Activated CD4-positive, CD25-positive, alpha-beta regulatory T cell treated with anti-CD3 and anti-CD28 coated beads, Interleukin-2, amount 50 U/mL, for 72 hours (primary cell): ENCODE results near the gene METTL21A.
"Not testable (repeated sequence)": the region's sequence is repeated elsewhere in the genome, so short reads cannot be mapped to it uniquely, and the experiment has no call there.

Source experiments
- DNase-seq: peaks from one replicate; pipeline ENCODE4 v3.0.0; 2021

Gene METTL21A

GRCh38 chr2:207625014-207625907 is at the start of gene METTL21A:
Gene METTL21A, minus strand, starts transcription at chr2:207625394. Its CDS starts 1,019 bp downstream, at chr2:207624375.
- peak; percentile 90 for DNase-seq

DNA sequence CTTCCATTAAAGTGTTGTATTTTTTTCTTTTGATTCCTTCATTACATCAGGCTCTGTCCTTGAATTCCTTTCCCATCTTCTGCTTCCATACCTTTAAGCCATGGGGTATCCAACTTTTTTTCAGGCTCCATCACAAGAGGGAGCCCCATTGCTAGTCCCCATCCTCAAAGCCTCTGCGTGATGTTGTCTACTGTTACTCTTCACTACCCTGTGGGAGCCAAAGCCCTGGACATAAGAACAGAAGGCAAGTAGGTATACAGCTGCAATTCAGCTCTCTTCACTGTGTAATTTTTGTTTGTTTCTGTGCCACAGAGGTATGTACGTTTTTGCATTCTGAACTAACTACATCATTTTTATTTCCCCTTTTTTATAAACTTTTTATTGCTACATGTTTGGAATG is 49.6 kb upstream of the METTL21A start:
- DNase-seq, result no peak

DNA sequence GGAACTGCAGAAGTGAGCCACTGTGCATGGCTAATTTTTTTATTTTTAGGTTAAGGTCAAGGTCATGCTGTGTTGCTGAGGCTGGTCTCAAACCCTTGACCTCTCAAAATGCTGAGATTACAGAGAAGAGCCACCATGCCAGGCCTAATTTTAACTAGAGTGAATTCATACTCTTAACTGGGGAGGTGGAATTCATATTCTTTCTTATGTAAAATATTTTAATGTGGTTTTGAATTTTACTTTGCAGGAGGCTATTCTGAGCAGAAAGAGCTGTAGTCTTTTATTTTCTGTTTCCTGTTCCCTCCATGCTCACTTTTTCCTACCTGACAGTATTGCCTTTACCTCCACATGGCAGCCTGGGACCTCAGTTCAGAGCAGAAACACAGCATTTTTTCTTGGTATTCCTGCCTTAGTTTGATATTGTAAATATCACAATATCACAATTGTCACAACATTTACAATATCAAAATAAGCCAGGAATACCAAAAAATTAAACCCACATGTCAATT is 49.1 kb upstream of the METTL21A start:
- no peak for DNase-seq

GRCh38 chr2:207673431-207673830 is 48.2 kb upstream of the METTL21A start:
- DNase-seq, result no peak

GRCh38 chr2:207670887-207671286 is 45.7 kb upstream of the METTL21A start:
- DNase-seq, result no peak

- DNase-seq, result no peak
These were observed 38.8 kb upstream of the METTL21A start for GRCh38 chr2:207663870-207664545.

GRCh38 chr2:207662203-207662602 is 37.0 kb upstream of the METTL21A start:
- no peak for DNase-seq

DNA sequence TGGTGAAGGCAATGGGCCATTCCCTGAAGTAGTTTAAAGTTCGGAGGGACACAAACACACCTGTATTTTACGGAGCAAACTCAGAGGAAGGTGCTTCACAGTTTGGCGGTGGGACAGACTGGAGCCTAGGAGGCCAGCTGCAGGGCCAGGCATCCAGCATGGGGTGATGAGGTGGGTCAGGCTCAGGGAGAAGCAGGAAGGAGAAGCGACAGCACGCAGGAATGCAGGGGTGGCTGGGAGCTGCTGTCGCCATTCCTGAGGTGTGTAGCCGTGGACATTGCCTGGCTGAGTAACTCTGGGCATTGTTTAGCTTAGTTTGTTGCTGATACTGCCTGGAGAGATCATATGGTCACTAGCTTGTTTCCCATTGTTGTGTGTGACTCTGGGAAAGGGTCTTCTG is 35.8 kb upstream of the METTL21A start:
- DNase-seq, result no peak

- no peak for DNase-seq
These were observed 33.0 kb upstream of the METTL21A start for GRCh38 chr2:207658156-207658555.

DNA sequence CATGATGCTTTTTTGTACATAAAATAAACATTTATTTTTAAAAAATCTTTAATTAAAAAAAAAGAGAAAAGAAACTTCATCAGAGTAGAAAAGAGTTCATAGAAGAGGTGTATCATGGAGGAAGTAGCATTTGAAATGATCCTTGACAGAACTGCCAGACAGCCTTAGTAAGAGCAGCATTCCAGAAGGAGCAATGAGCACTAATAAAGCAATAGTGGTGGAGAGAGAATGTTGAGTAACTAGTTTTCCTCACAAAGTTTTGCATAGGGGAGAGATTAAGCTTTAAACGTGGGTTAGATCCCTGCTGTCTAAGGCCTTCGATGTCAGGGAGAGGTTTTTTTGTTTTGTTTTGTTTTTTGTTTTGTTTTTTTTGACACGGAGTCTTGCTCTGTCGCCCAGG is 29.8 kb upstream of the METTL21A start:
- DNase-seq, result no peak

- not testable (repeated sequence) for DNase-seq
These were observed 21.4 kb upstream of the METTL21A start for GRCh38 chr2:207646582-207646981.

- no peak for DNase-seq
These were observed 18.7 kb upstream of the METTL21A start for GRCh38 chr2:207643892-207644291.

DNA sequence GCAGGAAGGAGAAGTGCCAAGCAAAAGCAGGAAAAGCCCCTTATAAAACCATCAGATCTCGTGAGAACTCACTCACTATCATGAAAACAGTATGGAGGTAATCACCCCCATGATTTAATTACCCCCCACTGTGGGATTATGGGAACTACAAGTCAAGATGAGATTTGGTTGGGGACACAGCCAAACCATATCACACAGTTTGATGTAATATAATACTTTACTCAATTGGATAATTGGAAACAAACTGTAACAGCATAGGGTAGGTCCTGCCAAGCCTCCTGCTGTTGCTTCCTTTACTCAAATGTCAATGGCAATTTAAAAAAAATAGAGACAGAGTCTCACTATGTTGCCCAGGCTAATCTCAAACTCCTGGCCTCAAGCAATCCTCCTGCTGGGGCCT is 15.5 kb upstream of the METTL21A start:
- DNase-seq, result no peak

GRCh38 chr2:207640160-207640559 is 15.0 kb upstream of the METTL21A start:
- DNase-seq, result no peak

DNA sequence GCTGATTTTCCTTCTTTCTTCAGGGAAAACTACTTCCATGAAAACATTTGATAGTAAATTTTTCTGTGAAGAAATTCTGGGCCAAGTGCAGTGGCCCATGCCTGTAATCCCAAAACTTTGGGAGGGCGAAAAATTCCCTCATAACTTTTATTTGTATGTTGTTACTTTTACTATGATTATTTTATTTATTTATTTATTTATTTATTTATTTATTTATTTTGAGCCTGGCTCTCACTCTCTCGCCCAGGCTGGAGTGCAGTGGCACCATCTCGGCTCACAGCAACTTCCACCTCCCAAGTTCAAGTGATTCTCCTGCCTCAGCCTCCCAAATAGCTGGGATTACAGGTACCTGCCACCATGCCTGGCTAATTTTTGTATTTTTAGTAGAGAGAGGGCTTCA is 14.1 kb upstream of the METTL21A start:
- not testable (repeated sequence) for DNase-seq

DNA sequence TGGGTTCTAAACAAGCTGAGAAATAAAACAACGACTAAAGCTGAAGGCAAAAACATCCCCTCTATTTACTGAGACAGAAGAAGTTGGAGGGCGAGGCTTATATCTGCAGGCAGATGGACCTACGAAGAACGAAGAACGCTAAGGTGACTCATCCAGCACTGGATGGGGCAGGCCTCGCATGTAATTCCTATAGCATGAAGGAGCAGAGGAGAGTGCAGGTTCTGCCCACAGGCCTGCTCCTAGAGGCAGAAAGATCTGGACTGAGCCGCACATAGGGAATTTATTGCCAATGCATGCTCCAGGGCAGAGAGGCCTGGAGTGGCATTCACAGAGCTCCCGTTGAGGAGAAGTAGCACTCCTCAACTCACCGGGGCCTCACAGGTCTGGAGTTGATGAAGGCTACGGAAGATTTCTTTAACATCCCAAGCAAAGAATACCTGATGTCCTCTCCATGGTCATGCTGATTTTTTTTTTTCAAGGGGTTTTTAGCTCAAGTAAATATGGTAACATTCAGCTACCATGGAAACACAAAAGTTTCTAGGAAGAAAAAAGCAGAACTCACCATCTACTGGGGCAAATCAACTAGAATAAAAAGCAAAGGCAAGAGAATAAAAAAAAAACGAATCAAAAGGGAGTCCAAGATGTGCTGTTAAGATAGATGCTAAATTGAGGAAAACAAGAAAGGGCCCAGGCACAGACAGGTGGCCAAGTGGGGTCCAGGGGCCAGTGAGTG is 10.4 kb upstream of the METTL21A start:
- no peak for DNase-seq

DNA sequence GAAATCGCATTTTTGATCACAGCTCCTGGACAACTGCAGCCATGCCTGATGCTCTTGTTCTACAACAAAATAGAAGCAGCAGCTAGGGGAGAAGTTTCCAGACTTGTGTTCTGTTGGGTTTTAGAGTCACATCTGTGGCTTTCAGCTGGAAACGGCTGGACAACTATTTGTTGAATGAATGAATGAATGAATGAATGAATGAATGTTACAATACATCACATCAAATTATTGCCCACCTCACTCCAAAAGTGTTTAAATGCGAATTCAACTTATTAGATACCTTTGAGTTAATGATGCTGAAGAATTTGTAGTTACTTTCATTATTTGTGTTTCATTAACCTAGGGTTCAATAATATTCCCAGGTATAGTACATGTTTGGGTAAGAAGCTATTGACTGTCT is 8.5 kb upstream of the METTL21A start:
- DNase-seq, result no peak

DNA sequence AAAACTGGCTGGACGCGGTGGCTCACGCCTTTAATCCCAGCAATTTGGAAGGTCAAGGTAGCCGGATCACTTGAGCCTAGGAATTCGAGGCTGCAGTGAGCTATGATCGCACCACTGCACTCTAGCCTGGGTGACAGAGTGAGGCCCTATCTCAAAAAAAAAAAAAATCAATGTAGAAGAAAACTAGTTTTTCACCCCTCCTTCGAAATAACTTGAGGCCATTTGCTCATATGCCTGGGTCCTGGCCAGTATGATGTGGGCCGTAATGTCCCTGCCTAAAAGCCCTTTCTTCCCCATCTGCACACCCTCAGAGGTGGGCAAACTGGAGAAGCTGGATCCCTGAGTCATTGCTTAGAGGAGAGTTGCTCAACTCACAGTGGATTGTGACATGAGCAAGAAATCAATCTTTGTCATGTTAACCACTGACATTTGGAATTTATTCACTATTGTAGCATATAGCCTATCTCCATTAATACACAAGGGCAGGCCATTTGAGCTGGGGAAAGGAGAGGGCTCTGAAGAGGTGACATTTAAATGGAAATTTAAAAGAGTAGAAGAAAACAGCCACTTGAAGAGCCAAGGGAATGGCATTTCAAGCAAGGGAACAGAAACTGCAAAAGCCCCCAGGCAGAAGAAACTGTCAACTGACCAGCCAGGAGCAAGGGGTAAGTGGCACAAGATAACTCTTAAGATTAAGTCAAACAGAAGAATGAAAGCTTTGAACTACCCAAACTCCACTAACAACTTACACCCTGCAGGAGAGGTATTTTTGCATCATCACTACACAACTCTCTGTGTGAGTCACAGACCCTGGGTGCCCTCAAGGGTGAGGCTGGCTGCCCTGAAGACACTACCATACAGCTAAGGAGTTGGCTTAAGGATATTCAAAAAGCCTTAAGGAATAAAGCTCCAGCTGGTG is 7.6 kb upstream of the METTL21A start:
- DNase-seq, result no peak

DNA sequence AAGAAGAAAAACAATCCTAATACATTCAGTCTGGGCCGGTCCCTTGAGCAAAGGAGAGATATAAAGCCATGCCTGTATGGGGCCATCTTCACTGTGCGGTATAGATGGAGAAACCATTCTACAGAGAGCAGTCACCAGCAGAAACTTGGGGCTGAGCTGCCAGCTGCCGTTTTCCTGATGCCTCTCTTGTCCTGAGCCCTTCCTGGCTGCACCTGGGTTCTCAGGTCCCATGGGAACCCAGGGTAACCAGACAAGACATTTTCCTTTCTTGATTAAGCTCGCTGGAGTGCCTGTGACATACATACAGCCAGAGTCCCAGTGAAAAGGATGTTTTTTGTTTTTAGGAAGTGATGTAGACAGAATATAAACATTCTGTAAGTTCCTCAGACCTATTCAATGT is 5.3 kb upstream of the METTL21A start:
- no peak for DNase-seq

GRCh38 chr2:207629553-207629952 is 4.4 kb upstream of the METTL21A start:
- DNase-seq, result no peak

- DNase-seq, result peak; percentile 68
These were observed 795 bp downstream of the METTL21A start for GRCh38 chr2:207624185-207625013.
